AG04449 (cell line): ENCODE results near the gene HOXB6.

Experiments used
- CTCF ChIA-PET: fragments of 350-600 bp; formaldehyde crosslinking; extraction: SDS; loops from one replicate; lab custom pipeline; 2021; ENCODE audit warnings: antibody characterized with exemption; lab: Yijun Ruan, JAX
- POLR2A ChIA-PET: fragments of 400-600, 350-600 bp; formaldehyde crosslinking; extraction: SDS; loops from one replicate; lab custom pipeline; 2020; ENCODE audit warnings: antibody characterized with exemption, inconsistent platforms; lab: Yijun Ruan, JAX
- DNase-seq: peaks from one replicate; pipeline ENCODE4 v3.0.0-alpha.2; 2010; ENCODE audit warnings: low read depth, low spot score
- H3K4me3 ChIP-seq: 2 replicates; pipeline ENCODE4 v1.5.1; 2011; ENCODE audit warnings: low read depth, mild to moderate bottlenecking, control low read depth, low read length
- CTCF ChIP-seq: IDR thresholded peaks from one replicate; pipeline ENCODE4 v1.5.1; 2011; ENCODE audit warnings: mild to moderate bottlenecking, moderate library complexity, low read length, control low read depth, inconsistent platforms; ENCODE audit not compliant: insufficient read depth; ENCODE audit errors: missing control alignments

Gene HOXB6

GRCh38 chr17:48565022-48565554, 39.7 kb downstream of the HOXB6 start:
- DNase-seq: no peak
- CTCF ChIA-PET: interaction anchor here (2.5 kb wide), 1 partner anchor 73 kb away, joined by 7 read pairs; no protein-coding TSS in a partner anchor
- TF ChIP-seq CTCF: no peak
- peak overlapping the region; percentile 54 for H3K4me3 ChIP-seq
- POLR2A ChIA-PET: no interaction called here

GRCh38 chr17:48564188-48565021, 40.4 kb downstream of the HOXB6 start:
- TF ChIP-seq CTCF: no peak
- H3K4me3 ChIP-seq: peak overlapping the region; percentile 54
- CTCF ChIA-PET: interaction anchor here (0.9 to 2.8 kb wide), 3 partner anchors 15 to 228 kb away, joined by 3 to 10 read pairs (median 7); no protein-coding TSS in a partner anchor
- POLR2A ChIA-PET: interaction anchor here (0.8 kb wide), 1 partner anchor 9 kb away, joined by 5 read pairs; no protein-coding TSS in a partner anchor
- DNase-seq: no peak

GRCh38 chr17:48563867-48564187, 41.0 kb downstream of the HOXB6 start:
- no peak for TF ChIP-seq CTCF
- peak overlapping the region; percentile 54 for H3K4me3 ChIP-seq
- ChIA-PET POLR2A (interaction anchor here (0.8 kb wide), 1 partner anchor 9 kb away, joined by 5 read pairs; no protein-coding TSS in a partner anchor), CTCF (interaction anchor here (0.8 to 2.8 kb wide), 6 partner anchors 15 to 228 kb away, joined by 3 to 10 read pairs (median 4); no protein-coding TSS in a partner anchor)
- no peak for DNase-seq

GRCh38 chr17:48563385-48563838, 41.4 kb downstream of the HOXB6 start:
- DNase-seq: no peak
- TF ChIP-seq CTCF: no peak
- H3K4me3 ChIP-seq: peak overlapping the region; percentile 54
- ChIA-PET POLR2A (interaction anchor here (0.7 to 1.1 kb wide), 3 partner anchors 8 to 37 kb away, joined by 3 to 5 read pairs (median 3); no protein-coding TSS in a partner anchor), CTCF (interaction anchor here (0.8 to 2.8 kb wide), 7 partner anchors 11 to 227 kb away, joined by 3 to 10 read pairs (median 4); no protein-coding TSS in a partner anchor)

- no peak for TF ChIP-seq CTCF
- H3K4me3 ChIP-seq: peak overlapping the region; percentile 54
- no peak for DNase-seq
- CTCF ChIA-PET: interaction anchor here (1.0 to 2.8 kb wide), 5 partner anchors 10 to 227 kb away, joined by 3 to 10 read pairs (median 4); no protein-coding TSS in a partner anchor
- POLR2A ChIA-PET: interaction anchor here (0.6 to 1.2 kb wide), 5 partner anchors 13 to 142 kb away, joined by 3 to 4 read pairs (median 3); partner anchors contain the start of gene HOXB5
Measured at GRCh38 chr17:48562934-48563333, 41.9 kb downstream of the HOXB6 start.
